ENCODE measurements around the gene CEP85.
"Not testable (repeated sequence)": the region's sequence is repeated elsewhere in the genome, so short reads cannot be mapped to it uniquely, and the experiment has no call there.

DNA sequence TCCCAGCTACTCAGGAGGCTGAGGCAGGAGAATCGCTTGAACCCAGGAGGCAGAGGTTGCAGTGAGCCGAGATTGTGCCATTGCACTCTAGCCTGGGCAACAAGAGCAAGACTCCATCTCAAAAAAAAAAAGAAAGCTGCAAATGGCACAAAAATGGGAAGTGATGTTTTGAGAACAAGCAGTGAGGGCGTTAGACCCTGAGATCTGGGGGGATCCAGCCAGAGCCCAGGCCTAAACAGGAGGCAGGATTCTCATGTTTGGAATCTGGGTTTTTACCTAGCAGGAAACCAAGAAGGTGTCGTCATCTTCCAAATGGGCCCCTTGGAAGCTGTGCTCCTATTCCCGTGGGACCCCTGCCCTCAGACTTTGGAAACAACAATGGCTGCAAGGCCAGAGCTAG is 58.7 kb downstream of the CEP85 start:
- TF ChIP-seq, protein P1, sequence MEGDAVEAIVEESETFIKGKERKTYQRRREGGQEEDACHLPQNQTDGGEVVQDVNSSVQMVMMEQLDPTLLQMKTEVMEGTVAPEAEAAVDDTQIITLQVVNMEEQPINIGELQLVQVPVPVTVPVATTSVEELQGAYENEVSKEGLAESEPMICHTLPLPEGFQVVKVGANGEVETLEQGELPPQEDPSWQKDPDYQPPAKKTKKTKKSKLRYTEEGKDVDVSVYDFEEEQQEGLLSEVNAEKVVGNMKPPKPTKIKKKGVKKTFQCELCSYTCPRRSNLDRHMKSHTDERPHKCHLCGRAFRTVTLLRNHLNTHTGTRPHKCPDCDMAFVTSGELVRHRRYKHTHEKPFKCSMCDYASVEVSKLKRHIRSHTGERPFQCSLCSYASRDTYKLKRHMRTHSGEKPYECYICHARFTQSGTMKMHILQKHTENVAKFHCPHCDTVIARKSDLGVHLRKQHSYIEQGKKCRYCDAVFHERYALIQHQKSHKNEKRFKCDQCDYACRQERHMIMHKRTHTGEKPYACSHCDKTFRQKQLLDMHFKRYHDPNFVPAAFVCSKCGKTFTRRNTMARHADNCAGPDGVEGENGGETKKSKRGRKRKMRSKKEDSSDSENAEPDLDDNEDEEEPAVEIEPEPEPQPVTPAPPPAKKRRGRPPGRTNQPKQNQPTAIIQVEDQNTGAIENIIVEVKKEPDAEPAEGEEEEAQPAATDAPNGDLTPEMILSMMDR (IDR thresholded peaks at IDR 0.05), result not testable (repeated sequence)
- not testable (repeated sequence) for TF ChIP-seq TCF7L2 (IDR thresholded peaks at IDR 0.05; ENCODE audit: low read depth, low read length); POLR2AphosphoS5 (IDR thresholded peaks at IDR 0.05; ENCODE audit: low read depth, low read length); SIN3A (IDR thresholded peaks at IDR 0.05; ENCODE audit: borderline replicate concordance, insufficient read depth, low read depth, low read length)
- TF ChIP-seq, protein P2, sequence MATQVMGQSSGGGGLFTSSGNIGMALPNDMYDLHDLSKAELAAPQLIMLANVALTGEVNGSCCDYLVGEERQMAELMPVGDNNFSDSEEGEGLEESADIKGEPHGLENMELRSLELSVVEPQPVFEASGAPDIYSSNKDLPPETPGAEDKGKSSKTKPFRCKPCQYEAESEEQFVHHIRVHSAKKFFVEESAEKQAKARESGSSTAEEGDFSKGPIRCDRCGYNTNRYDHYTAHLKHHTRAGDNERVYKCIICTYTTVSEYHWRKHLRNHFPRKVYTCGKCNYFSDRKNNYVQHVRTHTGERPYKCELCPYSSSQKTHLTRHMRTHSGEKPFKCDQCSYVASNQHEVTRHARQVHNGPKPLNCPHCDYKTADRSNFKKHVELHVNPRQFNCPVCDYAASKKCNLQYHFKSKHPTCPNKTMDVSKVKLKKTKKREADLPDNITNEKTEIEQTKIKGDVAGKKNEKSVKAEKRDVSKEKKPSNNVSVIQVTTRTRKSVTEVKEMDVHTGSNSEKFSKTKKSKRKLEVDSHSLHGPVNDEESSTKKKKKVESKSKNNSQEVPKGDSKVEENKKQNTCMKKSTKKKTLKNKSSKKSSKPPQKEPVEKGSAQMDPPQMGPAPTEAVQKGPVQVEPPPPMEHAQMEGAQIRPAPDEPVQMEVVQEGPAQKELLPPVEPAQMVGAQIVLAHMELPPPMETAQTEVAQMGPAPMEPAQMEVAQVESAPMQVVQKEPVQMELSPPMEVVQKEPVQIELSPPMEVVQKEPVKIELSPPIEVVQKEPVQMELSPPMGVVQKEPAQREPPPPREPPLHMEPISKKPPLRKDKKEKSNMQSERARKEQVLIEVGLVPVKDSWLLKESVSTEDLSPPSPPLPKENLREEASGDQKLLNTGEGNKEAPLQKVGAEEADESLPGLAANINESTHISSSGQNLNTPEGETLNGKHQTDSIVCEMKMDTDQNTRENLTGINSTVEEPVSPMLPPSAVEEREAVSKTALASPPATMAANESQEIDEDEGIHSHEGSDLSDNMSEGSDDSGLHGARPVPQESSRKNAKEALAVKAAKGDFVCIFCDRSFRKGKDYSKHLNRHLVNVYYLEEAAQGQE (IDR thresholded peaks at IDR 0.05; ENCODE audit: insufficient read depth in 1 of 2, low read depth in 2 of 2, low read length in 1 of 2), result not testable (repeated sequence)

Data from Panc1 (cell line).